EH (cell line): ENCODE results near the gene HRH3.

Experiments used
- DNase-seq: peaks from one replicate; pipeline ENCODE4 v3.0.0-alpha.2; 2015; ENCODE audit warnings: low read depth

The HRH3 gene

DNA sequence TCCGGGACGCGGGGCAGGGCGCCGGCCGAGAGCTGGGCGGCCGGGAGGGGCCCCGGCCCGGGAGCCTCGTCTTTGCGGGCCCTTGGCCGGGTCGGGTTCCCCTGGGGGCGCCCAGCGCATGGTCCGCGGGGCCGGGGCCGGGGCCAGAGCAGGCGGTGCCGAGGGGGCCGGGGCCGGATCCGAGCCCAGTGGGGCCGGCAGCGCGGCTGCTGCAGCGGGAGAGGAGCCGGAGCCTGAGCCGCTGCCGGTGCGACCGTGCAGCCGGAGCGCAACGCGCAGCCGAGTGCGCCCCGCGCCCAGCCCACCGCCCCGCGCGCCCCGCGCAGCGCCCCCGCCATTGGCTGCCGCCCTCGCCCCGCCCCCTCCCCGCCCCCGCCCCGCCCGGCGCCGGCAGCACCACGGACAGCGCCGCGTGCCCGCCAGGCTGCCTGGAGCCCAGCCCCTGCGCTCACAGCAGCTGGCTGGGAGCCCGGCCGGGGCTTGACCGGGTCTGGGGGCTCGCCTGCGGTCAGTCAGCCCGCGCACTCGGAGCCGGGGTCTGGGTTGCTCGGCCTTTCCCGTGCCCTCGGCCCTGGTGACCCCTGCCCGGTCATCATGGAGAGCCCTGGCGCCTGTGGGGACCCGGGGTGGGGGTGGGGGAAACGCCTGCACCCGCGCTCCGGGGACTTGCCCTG, at the start of gene HRH3:
HRH3 (minus strand) TSS at position 287 of the 674 bp plus-strand sequence. CDS start 308 bp downstream, outside the sequence.
- peak; percentile 47 for DNase-seq

- no peak for DNase-seq
Observed at GRCh38 chr20:62269871-62270270, 49.8 kb upstream of the HRH3 start.

DNA sequence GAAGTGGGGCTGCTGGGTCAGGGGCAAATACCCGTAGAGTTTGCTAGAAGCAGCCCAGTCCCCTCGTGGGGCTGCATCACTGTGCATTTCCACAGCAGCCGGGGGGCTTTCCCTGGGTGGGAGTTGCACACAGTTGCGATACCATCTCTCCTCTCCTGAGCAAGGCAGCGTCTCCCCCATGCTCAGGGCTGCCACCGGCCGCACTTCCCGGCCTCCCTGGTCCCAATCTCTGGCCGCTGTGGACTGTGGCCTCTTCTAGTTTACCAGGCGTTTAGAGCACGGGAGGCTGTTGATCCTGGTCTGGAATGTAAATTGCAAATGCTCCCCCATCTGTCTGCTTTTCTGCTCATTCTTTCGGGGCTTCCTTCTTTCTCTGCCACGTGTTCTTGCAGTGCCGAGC, 49.3 kb upstream of the HRH3 start:
- no peak for DNase-seq

DNA sequence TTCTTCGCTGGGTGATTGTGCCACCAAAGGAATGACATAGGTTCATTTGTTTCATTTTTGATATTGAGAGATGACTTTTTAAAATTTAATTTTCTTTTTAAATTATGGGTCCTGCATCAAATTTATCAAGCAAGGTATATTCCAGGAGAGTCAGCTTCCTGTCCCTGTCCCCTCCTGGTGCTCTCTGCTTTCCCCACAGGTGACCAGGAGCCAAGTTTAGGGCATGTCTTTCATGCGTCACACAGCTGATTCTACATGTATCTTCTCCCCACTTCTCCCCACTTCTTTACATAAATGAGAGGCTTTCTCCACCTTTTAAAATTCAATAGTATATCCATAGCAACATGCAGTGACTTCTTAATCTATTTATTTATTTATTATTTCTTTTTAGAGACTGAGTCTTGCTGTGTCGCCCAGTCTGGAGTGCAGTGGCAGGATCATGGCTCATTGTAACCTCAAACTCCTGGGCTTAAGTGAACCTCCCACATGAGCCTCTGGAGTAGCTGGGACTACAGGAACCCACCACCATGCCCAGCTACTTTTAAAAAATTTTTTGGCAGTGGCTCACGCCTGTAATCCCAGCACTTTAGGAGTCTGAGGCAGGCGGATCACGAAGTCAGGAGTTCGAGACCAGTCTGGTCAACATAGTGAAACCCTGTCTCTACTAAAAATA, 48.3 kb upstream of the HRH3 start:
- DNase-seq = no peak

- no peak for DNase-seq
Observed at GRCh38 chr20:62267543-62267942, 47.5 kb upstream of the HRH3 start.

- DNase-seq = no peak
Observed at GRCh38 chr20:62266851-62267250, 46.8 kb upstream of the HRH3 start.

- DNase-seq = peak; percentile 10
Observed at GRCh38 chr20:62266340-62266739, 46.3 kb upstream of the HRH3 start.

DNA sequence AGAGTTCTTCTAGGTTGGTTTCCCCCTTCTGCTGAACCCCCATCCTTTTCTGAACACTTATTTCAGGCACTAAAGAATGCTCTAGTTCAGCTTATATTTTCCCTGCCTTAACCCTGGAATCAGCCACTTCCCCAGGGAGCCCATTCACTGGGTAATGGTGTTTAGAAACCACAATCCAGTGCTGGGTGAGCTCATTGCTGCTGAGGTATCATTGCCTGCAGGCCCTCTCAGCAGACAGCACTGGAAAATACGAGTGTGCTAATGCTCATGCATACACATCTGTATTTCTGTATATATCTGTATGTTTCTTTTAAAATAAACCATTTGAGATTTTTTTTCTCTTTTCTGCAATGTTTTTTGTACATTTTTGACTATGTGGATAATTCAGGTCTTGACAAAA, 45.3 kb upstream of the HRH3 start:
- DNase-seq = no peak

DNA sequence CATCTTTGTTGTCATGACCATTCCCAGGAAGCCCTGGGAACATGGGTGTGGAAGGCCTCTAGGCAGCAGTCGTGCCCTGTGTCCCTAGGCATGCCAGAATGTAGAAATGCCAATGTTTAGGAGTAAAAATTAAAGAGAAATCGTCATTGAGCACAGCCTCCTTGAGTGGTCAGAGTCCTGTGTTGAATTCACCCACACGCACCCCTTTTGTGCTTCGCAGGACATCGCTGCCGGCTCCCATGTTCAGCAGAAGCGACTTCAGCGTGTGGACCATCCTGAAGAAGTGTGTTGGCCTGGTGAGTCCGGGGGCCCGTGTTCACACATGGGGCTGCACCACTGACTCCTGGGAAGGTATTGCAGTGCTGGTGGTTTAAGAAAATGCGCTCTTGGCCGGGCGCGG, 43.3 kb upstream of the HRH3 start:
- no peak for DNase-seq

DNA sequence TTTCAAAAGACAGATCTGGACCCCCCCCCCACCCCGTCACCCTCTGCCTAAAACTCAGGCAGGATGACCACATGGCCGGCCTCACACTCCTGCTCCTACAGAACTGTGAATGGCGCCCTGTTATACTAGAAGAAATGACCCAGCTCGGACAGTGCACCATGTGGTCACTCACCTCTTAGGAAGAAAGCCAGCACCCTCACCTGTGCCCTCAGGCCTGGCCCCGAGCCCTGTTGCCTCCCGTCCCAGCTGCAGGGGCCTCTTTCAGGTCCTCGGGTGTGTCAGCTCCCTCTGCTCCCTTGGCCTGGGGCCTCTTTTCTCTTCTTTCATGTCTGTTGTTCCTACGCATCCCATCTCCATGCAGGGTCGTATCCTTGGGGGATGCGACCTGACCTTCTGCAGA, 42.0 kb upstream of the HRH3 start:
- no peak for DNase-seq

- DNase-seq = no peak
Observed at GRCh38 chr20:62259294-62259565, 39.2 kb upstream of the HRH3 start.

GRCh38 chr20:62258499-62259293, 38.6 kb upstream of the HRH3 start:
- DNase-seq = peak; percentile 86

GRCh38 chr20:62255976-62256375, 35.9 kb upstream of the HRH3 start:
- no peak for DNase-seq

DNA sequence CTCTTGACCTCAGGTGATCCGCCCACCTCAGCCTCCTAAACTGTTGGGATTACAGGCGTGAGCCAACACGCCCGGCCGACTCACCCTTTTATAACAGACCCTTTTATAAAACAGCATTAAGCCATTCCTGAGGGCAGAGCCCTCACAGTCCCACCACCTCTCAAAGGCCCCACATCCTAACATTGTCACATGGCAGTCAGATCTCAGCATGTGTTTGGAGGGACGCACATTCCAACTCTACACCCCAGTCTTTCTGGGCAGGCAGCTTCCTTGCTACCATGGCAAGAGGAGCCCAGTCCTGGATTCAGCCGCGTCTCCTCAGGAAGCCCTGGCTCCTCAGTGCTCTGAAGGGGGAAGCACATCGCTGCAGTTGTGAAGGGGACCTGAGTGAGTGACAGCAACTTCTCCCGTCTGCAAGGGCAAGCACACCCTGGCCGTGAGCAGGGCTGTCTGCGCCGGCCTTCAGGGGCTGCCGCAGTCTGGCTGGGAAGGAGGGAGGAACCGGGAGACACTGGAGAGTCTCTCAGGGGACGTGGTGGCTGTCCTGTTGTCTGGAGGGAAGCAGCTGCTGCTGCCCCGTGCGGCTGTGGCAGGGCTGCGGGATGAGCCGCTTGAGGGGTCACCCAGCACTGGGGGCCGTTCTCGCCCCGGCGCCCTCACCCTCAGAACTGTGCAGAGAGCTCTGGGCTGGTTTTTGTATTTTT, 34.1 kb upstream of the HRH3 start:
- DNase-seq = no peak

GRCh38 chr20:62253398-62253797, 33.3 kb upstream of the HRH3 start:
- DNase-seq = no peak

- peak; percentile 48 for DNase-seq
Observed at GRCh38 chr20:62252342-62252966, 32.4 kb upstream of the HRH3 start.

DNA sequence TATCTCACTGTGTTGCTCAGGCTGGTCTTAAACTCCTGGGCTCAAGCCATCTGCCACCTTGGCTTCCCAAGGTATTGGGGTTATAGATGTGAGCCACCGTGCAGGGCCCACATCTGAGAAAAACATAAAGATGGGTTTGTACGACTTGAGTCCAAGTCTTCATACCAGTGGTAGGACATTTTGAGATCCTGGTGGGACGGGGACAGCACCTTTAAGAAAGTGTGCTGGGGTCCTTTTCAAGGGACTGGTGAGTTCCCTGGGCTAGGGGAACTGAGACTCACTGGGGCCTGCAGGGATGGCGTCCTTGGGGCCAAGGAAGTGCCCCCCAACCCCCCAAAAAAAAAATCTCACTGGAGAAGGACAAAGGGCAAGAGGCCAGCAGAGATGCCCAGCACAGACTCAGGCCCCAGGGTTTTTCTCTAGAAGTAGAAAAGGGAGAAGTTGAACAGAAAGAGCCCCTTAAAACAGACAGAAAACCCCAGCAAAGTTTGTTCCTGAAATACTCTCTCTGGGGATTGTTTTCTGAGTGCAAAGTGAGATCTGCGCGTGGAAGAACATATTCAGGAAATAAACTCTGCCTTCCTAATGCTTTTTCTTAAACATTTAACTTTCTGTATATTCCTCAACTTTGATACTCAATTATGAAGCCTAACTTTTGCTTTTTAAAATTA, 28.9 kb upstream of the HRH3 start:
- no peak for DNase-seq

GRCh38 chr20:62246872-62247652, 27.0 kb upstream of the HRH3 start:
- DNase-seq = no peak

DNA sequence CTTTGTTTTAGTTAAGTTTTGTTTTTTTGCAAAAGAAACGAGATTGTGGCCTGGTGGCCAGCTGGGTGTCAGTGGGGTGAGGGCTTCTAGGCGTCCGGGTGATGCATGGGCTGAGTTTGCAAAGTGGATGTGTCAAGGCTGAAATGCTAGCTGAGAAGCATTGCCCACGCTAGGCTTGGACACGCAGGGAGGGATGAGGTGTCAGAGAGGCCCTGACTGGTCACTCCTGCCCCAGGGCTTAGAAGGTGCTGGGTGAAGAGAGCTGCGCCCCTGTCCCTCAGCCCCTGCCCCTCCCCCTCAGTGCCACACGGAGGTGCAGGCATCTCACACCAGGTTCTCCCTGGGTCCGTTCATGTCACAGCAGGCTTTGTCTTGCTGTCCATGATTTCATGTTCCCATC, 26.4 kb upstream of the HRH3 start:
- DNase-seq = no peak

DNA sequence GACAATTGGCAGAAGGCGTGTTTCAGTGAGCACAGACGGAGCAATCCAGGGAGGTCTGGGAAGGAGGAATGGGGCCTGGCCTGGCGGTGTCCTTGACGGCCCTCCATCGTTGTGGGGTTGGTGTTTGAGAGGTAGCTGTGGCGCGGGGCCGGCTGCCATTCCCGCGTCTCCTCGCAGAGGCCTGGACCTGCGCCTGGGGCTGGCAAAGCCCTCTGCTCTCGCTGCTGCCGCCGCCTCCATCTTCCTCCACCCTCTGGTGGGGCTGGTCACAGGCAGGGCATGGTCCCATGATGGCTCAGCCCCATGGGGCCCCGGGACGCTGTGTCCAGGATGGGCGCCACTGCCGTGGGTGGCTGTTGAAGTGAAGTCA, 25.8 kb upstream of the HRH3 start:
- no peak for DNase-seq

GRCh38 chr20:62244644-62245108, 24.6 kb upstream of the HRH3 start:
- no peak for DNase-seq
